ENCODE data around the gene THRAP3. TPM values are rescaled to one million over a fixed set of nuclear protein-coding genes. Genes with fewer than 3 reads are reported as not detected.

THRAP3 gene
- total and polyA plus RNA-seq, 9 of the 15 experiments (the other 6 are each of a cell fraction or from before 2014, with no cell fraction given), result 66.2 to 135 (median 113) TPM

DNA sequence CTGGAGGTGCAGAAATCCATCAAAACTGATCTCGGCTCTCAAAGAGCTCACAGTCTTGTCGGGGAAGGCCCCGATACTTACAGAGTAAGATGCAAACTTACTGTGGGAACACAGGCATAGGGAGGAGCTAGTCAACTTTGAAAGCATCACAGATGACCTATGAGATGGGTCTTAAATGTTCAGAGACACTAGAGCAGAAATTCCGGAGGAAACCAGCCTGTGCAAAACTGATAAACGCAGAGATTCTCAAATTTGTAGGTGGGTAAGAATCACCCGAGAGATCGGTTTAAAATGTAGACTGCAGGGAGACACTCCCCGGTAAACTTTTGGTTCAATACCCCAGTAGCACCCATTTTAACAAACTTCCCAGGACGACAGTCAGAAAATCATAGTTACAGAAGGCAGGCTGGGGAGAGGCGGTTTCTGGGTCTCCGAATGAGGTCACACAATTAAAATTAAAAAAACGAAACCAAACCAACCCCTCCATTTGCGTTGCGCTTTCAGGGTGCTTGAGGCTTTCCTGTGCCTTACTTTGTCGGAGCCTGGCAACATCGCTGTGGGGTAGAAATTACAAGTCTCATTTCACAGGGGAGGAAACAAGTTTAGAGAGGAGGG lies 755 bp upstream of the THRAP3 start (continued):
- TF ChIP-seq, protein P1, sequence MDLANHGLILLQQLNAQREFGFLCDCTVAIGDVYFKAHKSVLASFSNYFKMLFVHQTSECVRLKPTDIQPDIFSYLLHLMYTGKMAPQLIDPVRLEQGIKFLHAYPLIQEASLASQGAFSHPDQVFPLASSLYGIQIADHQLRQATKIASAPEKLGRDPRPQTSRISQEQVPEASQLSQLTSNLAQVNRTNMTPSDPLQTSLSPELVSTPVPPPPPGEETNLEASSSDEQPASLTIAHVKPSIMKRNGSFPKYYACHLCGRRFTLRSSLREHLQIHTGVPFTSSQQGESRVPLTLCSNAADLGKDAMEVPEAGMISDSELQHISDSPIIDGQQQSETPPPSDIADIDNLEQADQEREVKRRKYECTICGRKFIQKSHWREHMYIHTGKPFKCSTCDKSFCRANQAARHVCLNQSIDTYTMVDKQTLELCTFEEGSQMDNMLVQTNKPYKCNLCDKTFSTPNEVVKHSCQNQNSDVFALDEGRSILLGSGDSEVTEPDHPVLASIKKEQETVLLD (IDR thresholded peaks at IDR 0.05), result no peak
- TF ChIP-seq ZNF217 (CRISPR knock-in tag; IDR thresholded peaks at IDR 0.05) (no peak), NRF1 (conservative IDR thresholded peaks at IDR 0.05 in 1 of 2, IDR thresholded peaks at IDR 0.05 in 1 of 2) (no peak), FOXJ2 (tag; IDR thresholded peaks at IDR 0.05) (no peak), ATF7 (IDR thresholded peaks at IDR 0.05) (no peak), SRSF7 (optimal IDR thresholded peaks at IDR 0.05; ENCODE audit: low read depth, low read length) (no peak), HIVEP1 (CRISPR knock-in tag; IDR thresholded peaks at IDR 0.05) (no peak; the same call in 1 of the 2 replicates), ZNF830 (CRISPR knock-in tag; IDR thresholded peaks at IDR 0.05) (no peak), KLF16 (IDR thresholded peaks at IDR 0.05) (peak; percentile 25; the same call in 1 of the 2 replicates), TRIM24 (IDR thresholded peaks at IDR 0.05) (no peak), TFAM (CRISPR knock-in tag; conservative IDR thresholded peaks at IDR 0.05) (no peak), SRF (CRISPR knock-in tag; IDR thresholded peaks at IDR 0.05) (no peak; a peak in 1 of 4 replicates), PHF21A (IDR thresholded peaks at IDR 0.05; ENCODE audit: borderline replicate concordance, low read depth) (no peak), ZNF253 (CRISPR knock-in tag; conservative IDR thresholded peaks at IDR 0.05) (peak; percentile 67; the same call in 1 of the 2 replicates), NR4A1 (CRISPR knock-in tag; IDR thresholded peaks at IDR 0.05) (no peak; the same call in 1 of the 2 replicates), NR4A1 (tag; IDR thresholded peaks at IDR 0.05) (no peak), XRCC3 (IDR thresholded peaks at IDR 0.05) (no peak), STAG1 (CRISPR knock-in tag; IDR thresholded peaks at IDR 0.05; ENCODE audit: borderline replicate concordance) (no peak), ZNF717 (CRISPR knock-in tag; IDR thresholded peaks at IDR 0.05) (no peak), GATAD2B (IDR thresholded peaks at IDR 0.05; ENCODE audit: borderline replicate concordance) (peak; percentile 58; the same call in 1 of the 2 replicates)
- TF ChIP-seq, protein P2, sequence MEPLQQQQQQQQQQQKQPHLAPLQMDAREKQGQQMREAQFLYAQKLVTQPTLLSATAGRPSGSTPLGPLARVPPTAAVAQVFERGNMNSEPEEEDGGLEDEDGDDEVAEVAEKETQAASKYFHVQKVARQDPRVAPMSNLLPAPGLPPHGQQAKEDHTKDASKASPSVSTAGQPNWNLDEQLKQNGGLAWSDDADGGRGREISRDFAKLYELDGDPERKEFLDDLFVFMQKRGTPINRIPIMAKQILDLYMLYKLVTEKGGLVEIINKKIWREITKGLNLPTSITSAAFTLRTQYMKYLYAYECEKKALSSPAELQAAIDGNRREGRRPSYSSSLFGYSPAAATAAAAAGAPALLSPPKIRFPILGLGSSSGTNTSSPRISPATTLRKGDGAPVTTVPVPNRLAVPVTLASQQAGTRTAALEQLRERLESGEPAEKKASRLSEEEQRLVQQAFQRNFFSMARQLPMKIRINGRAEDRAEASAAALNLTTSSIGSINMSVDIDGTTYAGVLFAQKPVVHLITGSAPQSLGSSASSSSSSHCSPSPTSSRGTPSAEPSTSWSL (CRISPR knock-in tag; IDR thresholded peaks at IDR 0.05; ENCODE audit: borderline replicate concordance), result no peak
- TF ChIP-seq, protein P3, sequence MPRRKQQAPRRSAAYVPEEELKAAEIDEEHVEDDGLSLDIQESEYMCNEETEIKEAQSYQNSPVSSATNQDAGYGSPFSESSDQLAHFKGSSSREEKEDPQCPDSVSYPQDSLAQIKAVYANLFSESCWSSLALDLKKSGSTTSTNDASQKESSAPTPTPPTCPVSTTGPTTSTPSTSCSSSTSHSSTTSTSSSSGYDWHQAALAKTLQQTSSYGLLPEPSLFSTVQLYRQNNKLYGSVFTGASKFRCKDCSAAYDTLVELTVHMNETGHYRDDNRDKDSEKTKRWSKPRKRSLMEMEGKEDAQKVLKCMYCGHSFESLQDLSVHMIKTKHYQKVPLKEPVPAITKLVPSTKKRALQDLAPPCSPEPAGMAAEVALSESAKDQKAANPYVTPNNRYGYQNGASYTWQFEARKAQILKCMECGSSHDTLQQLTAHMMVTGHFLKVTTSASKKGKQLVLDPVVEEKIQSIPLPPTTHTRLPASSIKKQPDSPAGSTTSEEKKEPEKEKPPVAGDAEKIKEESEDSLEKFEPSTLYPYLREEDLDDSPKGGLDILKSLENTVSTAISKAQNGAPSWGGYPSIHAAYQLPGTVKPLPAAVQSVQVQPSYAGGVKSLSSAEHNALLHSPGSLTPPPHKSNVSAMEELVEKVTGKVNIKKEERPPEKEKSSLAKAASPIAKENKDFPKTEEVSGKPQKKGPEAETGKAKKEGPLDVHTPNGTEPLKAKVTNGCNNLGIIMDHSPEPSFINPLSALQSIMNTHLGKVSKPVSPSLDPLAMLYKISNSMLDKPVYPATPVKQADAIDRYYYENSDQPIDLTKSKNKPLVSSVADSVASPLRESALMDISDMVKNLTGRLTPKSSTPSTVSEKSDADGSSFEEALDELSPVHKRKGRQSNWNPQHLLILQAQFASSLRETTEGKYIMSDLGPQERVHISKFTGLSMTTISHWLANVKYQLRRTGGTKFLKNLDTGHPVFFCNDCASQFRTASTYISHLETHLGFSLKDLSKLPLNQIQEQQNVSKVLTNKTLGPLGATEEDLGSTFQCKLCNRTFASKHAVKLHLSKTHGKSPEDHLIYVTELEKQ (CRISPR knock-in tag; IDR thresholded peaks at IDR 0.05), result no peak
- TF ChIP-seq, protein P4, sequence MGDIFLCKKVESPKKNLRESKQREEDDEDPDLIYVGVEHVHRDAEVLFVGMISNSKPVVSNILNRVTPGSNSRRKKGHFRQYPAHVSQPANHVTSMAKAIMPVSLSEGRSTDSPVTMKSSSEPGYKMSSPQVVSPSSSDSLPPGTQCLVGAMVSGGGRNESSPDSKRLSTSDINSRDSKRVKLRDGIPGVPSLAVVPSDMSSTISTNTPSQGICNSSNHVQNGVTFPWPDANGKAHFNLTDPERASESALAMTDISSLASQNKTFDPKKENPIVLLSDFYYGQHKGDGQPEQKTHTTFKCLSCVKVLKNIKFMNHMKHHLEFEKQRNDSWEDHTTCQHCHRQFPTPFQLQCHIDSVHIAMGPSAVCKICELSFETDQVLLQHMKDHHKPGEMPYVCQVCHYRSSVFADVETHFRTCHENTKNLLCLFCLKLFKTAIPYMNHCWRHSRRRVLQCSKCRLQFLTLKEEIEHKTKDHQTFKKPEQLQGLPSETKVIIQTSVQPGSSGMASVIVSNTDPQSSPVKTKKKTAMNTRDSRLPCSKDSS (IDR thresholded peaks at IDR 0.05; ENCODE audit: low read depth, partially characterized antibody), result no peak

Measured in K562 (cell line).